NB4 (cell line): ENCODE data around the gene TFAP2D.

Experiments used
- POLR2A ChIP-seq: IDR thresholded peaks from 2 replicates; pipeline ENCODE4 v1.6.1; 2011; ENCODE audit warnings: mild to moderate bottlenecking; ENCODE audit not compliant: insufficient read length; ENCODE audit errors: extremely low read depth
- TF ChIP-seq, protein P1 (sequence below): IDR thresholded peaks from one replicate; pipeline ENCODE4 v1.5.1; 2012; ENCODE audit warnings: low read depth, low read length
- TF ChIP-seq, protein P2 (sequence below): IDR thresholded peaks from 2 replicates; pipeline ENCODE4 v1.6.1; 2011; ENCODE audit warnings: low read depth, low read length

DNA sequence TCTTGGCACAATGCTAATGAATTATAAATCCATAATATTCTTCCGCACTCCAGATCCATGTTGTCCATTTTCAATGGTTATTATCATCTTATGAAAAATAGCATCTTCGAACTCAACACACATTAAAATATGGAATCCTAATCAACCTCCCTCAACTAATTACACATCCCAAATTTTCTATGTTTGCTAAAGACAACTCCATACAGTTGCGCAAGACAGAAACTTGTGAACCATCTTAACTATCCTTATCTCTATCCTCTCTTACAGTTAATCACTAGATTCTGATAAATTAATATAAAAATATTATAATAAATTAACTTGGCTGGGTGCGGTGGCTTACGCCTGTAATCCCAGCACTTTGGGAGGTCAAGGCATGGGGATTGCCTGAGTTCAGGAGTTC lies 67.1 kb downstream of the TFAP2D start:
- TF ChIP-seq, protein P1, sequence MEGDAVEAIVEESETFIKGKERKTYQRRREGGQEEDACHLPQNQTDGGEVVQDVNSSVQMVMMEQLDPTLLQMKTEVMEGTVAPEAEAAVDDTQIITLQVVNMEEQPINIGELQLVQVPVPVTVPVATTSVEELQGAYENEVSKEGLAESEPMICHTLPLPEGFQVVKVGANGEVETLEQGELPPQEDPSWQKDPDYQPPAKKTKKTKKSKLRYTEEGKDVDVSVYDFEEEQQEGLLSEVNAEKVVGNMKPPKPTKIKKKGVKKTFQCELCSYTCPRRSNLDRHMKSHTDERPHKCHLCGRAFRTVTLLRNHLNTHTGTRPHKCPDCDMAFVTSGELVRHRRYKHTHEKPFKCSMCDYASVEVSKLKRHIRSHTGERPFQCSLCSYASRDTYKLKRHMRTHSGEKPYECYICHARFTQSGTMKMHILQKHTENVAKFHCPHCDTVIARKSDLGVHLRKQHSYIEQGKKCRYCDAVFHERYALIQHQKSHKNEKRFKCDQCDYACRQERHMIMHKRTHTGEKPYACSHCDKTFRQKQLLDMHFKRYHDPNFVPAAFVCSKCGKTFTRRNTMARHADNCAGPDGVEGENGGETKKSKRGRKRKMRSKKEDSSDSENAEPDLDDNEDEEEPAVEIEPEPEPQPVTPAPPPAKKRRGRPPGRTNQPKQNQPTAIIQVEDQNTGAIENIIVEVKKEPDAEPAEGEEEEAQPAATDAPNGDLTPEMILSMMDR = no peak
- TF ChIP-seq POLR2A = no peak
- TF ChIP-seq, protein P2, sequence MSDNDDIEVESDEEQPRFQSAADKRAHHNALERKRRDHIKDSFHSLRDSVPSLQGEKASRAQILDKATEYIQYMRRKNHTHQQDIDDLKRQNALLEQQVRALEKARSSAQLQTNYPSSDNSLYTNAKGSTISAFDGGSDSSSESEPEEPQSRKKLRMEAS = no peak
